ENCODE measurements around the gene HSP90AA1. TPM values are rescaled to one million over a fixed set of nuclear protein-coding genes. Genes with fewer than 3 reads are reported as not detected.

HSP90AA1 gene
- total and polyA plus RNA-seq, 2 of the 8 experiments (the other 6 are each of a cell fraction or from before 2014, with no cell fraction given) = 339 to 878 TPM

DNA sequence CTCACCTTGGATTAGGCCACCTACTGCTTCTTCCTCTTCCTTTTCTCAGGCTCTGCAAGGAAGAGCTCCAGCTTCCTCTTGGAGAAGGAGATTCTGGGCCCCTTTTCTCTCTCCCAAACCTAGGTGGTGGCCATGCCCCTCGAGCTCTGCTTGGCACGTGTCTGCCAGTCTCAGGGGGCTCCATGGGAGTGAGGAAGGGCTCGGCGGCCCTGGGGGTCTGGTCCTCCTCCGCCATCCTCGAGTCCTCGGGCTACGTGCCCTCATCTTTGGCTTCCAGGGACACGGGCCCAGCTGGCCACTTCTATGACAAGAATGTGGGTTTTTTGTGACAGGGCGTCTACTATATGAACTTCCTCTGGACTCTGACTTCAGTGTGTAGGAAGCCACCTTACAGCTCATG is 34.3 kb downstream of the HSP90AA1 start:
- Histone ChIP-seq H4K5ac (ENCODE audit: insufficient read length, low read depth, low read length) (no peak overlapping the region), H3K79me2 (ENCODE audit: control insufficient read depth in 1 of 2, insufficient read depth in 2 of 2, low read length in 2 of 2) (no peaks in the 10 kb centered on the region), H3K23me2 (ENCODE audit: low read depth, low read length) (no peaks in the 10 kb centered on the region; the same call in 1 of the 2 replicates), H3K14ac (ENCODE audit: insufficient read length) (no peak overlapping the region), H3K36me3 (ENCODE audit: control insufficient read depth in 2 of 4, insufficient read depth in 4 of 4, low read length in 3 of 4) (peaks cover 20 to 51% (median 43%) of the 10 kb centered on the region in 4 experiments), H4K91ac (replicated peaks; ENCODE audit: insufficient read length, low read length) (no peak overlapping the region), H3K27me3 (replicated peaks in 1 of 4; ENCODE audit: control insufficient read depth in 3 of 4, extremely low read depth in 1 of 4, insufficient read depth in 3 of 4, low read length in 3 of 4) (no peaks in the 10 kb centered on the region), H3K27ac (ENCODE audit: low read depth, low read length) (no peak overlapping the region), H3K4me3 (ENCODE audit: extremely low read depth in 1 of 4, insufficient read depth in 2 of 4, low read depth in 3 of 4, low read length in 4 of 4) (no peak overlapping the region), H2BK120ac (replicated peaks; ENCODE audit: low read depth, low read length) (no peak overlapping the region), H2BK20ac (ENCODE audit: low read length) (no peak overlapping the region), H3K79me1 (ENCODE audit: low read depth, low read length) (0 out of 2 replicates have a peak, but pooled peaks cover 3% of the 10 kb centered on the region), H3K56ac (replicated peaks; ENCODE audit: insufficient read length, low read depth, low read length) (no peak overlapping the region), H3K9me3 (ENCODE audit: insufficient read depth in 2 of 2, low read depth in 1 of 2, low read length in 1 of 2) (no peaks in the 10 kb centered on the region), H2BK15ac (ENCODE audit: low read length) (no peak overlapping the region), H2BK5ac (ENCODE audit: low read depth, low read length) (no peak overlapping the region), H2AK5ac (ENCODE audit: low read depth, low read length) (no peak overlapping the region), H4K8ac (ENCODE audit: extremely low read depth, insufficient read depth, low read length) (no peak overlapping the region), H3K4me2 (ENCODE audit: insufficient read depth in 1 of 2, low read depth in 2 of 2, low read length in 2 of 2) (no peak overlapping the region), H3K18ac (ENCODE audit: extremely low read depth, low read length) (no peak overlapping the region), H3K23ac (ENCODE audit: insufficient read length) (no peak overlapping the region), H4K20me1 (replicated peaks in 1 of 2; ENCODE audit: control insufficient read depth in 1 of 2, insufficient read depth in 2 of 2, low read length in 2 of 2) (peaks cover 0 to 6% of the 10 kb centered on the region in 2 experiments), H3K4ac (replicated peaks; ENCODE audit: insufficient read length, low read depth, low read length) (no peak overlapping the region), H3K9ac (replicated peaks in 1 of 4; ENCODE audit: extremely low read depth in 1 of 4, low read depth in 3 of 4, low read length in 3 of 4) (no peak overlapping the region), H2BK12ac (ENCODE audit: low read depth, low read length) (no peak overlapping the region), H3K4me1 (replicated peaks in 1 of 4; ENCODE audit: control insufficient read depth in 3 of 4, insufficient read depth in 4 of 4, low read length in 3 of 4) (peaks cover 0 to 11% (median 5%) of the 10 kb centered on the region in 4 experiments; a peak in 4 of 7 replicates), H2AFZ (ENCODE audit: low read length) (no peak overlapping the region)
- FAIRE-seq = no peak
- DNase-seq (ENCODE audit: low read depth in 1 of 2, low spot score in 2 of 2) = no peak
- ChIA-PET CTCF (ENCODE audit: partially characterized antibody) (interaction anchor here (0.7 to 7.8 kb wide), 7 partner anchors 10 to 270 kb away, joined by 3 to 74 read pairs (median 3); no protein-coding TSS in a partner anchor), POLR2A (ENCODE audit: partially characterized antibody) (interaction anchor here (0.9 to 2.5 kb wide), 3 partner anchors 8 to 24 kb away, joined by 3 to 7 read pairs (median 3); no protein-coding TSS in a partner anchor)
- WGBS, 2 experiments (ENCODE audit: extremely low coverage in 1 of 2, insufficient coverage in 1 of 2, insufficient read length in 1 of 2, insufficient replicate concordance in 2 of 2, low coverage in 1 of 2, low lambda C conversion rate in 2 of 2, missing lambda C conversion rate in 1 of 2) = 99% methylated on average over 10 of the region's 10 CpGs; no CpG with 5 or more reads in 1 of the 2 experiments
- no peak for TF ChIP-seq HDAC6 (IDR thresholded peaks at IDR 0.05; ENCODE audit: low read depth, low read length)
- no peak for TF ChIP-seq CREB1 (IDR thresholded peaks at IDR 0.05)
- no peak for TF ChIP-seq HDAC2 (IDR thresholded peaks at IDR 0.05; ENCODE audit: borderline replicate concordance in 1 of 2, low read depth in 2 of 2, low read length in 2 of 2)
- no peak for TF ChIP-seq NANOG (IDR thresholded peaks at IDR 0.05; ENCODE audit: insufficient read depth, low read depth, low read length, poor library complexity, severe bottlenecking)
- no peak for TF ChIP-seq CTBP2 (IDR thresholded peaks at IDR 0.05; ENCODE audit: borderline replicate concordance, insufficient read depth, insufficient read length, low read length)
- no peak for TF ChIP-seq KDM5A (IDR thresholded peaks at IDR 0.05; ENCODE audit: low read length)
- TF ChIP-seq CHD1 (IDR thresholded peaks at IDR 0.05; ENCODE audit: low read depth, low read length) = no peak

All from H1 (cell line).